ENCODE results near the gene CAVIN3. TPM values are rescaled to one million over a fixed set of nuclear protein-coding genes. Genes with fewer than 3 reads are reported as not detected.

CAVIN3 gene
- total and polyA plus RNA-seq, 10 donors = 10.5 to 42.9 (median 33.5) TPM

GRCh38 chr11:6354651-6355485 lies 34.6 kb upstream of the CAVIN3 start:
- TF ChIP-seq POLR2A (IDR thresholded peaks at IDR 0.05) (no peak), POLR2AphosphoS5 (IDR thresholded peaks at IDR 0.05) (no peak), CTCF (IDR thresholded peaks at IDR 0.05 in 8 of 11, conservative IDR thresholded peaks at IDR 0.05 in 3 of 11) (no peak)
- no peak overlapping the region for H3K4me3 ChIP-seq
- H3K27ac ChIP-seq = no peak overlapping the region
- no peak for DNase-seq
- intact Hi-C loops (cut with DNase I; ENCODE audit: low total_unique reads) = loop anchor here (5.0 to 10.0 kb wide), 2 partner anchors 100 to 333 kb away; partner anchors contain the start of gene CCKBR
- WGBS, 5 donors = 93 to 96% (median 94%) methylated on average over 4 of the region's 4 CpGs
- no peaks in the 10 kb centered on the region for H3K36me3 ChIP-seq
- no peaks in the 10 kb centered on the region for H3K27me3 ChIP-seq (replicated peaks in 1 of 7)
- H3K4me1 ChIP-seq = peaks cover 0 to 6% (median 0%) of the 10 kb centered on the region in 6 donors
- no peaks in the 10 kb centered on the region for H3K9me3 ChIP-seq

- Histone ChIP-seq H3K27ac (no peak overlapping the region), H3K27me3 (replicated peaks in 1 of 7) (no peaks in the 10 kb centered on the region), H3K36me3 (no peaks in the 10 kb centered on the region), H3K9me3 (no peaks in the 10 kb centered on the region), H3K4me3 (no peak overlapping the region), H3K4me1 (peaks cover 0 to 6% (median 0%) of the 10 kb centered on the region in 6 donors)
- WGBS, 5 donors = 5 to 13% (median 6%) methylated on average over 5 of the region's 5 CpGs
- no peak for DNase-seq
- intact Hi-C loops (cut with DNase I; ENCODE audit: low total_unique reads) = loop anchor here (5.0 to 10.0 kb wide), 2 partner anchors 99 to 331 kb away; partner anchors contain the start of gene CCKBR
- TF ChIP-seq POLR2A (IDR thresholded peaks at IDR 0.05) (no peak), CTCF (IDR thresholded peaks at IDR 0.05 in 8 of 11, conservative IDR thresholded peaks at IDR 0.05 in 3 of 11) (peak; percentile 73 to 95 (median 90)), POLR2AphosphoS5 (IDR thresholded peaks at IDR 0.05) (peak in 1 of 3 donors; percentile 61)
Measured at GRCh38 chr11:6353367-6353987, 33.2 kb upstream of the CAVIN3 start.

- Histone ChIP-seq H3K27ac (no peak overlapping the region), H3K4me3 (no peak overlapping the region), H3K4me1 (peaks cover 0 to 6% (median 0%) of the 10 kb centered on the region in 6 donors), H3K36me3 (no peaks in the 10 kb centered on the region), H3K9me3 (no peaks in the 10 kb centered on the region), H3K27me3 (replicated peaks in 1 of 7) (no peaks in the 10 kb centered on the region)
- 70 to 80% (median 72%) methylated on average over 5 of the region's 5 CpGs for WGBS, 5 donors
- DNase-seq = no peak
- intact Hi-C loops (cut with DNase I; ENCODE audit: low total_unique reads) = loop anchor here (5.0 to 10.0 kb wide), 2 partner anchors 97 to 330 kb away; partner anchors contain the start of gene CCKBR
- TF ChIP-seq POLR2AphosphoS5 (IDR thresholded peaks at IDR 0.05) (no peak), POLR2A (IDR thresholded peaks at IDR 0.05) (no peak), CTCF (IDR thresholded peaks at IDR 0.05 in 8 of 11, conservative IDR thresholded peaks at IDR 0.05 in 3 of 11) (no peak)
Measured at GRCh38 chr11:6351782-6352382, 31.6 kb upstream of the CAVIN3 start.

All from spleen (tissue), 11 donors.